GM21529 (cell line): ENCODE measurements around the gene ERVFRD-1.

ENCODE experiments used
- ATAC-seq: cut with Tn5 transposase; IDR thresholded peaks from one replicate; pipeline ENCODE4 v1.9.1; 2021; ENCODE audit not compliant: unreplicated experiment

ERVFRD-1 gene

DNA sequence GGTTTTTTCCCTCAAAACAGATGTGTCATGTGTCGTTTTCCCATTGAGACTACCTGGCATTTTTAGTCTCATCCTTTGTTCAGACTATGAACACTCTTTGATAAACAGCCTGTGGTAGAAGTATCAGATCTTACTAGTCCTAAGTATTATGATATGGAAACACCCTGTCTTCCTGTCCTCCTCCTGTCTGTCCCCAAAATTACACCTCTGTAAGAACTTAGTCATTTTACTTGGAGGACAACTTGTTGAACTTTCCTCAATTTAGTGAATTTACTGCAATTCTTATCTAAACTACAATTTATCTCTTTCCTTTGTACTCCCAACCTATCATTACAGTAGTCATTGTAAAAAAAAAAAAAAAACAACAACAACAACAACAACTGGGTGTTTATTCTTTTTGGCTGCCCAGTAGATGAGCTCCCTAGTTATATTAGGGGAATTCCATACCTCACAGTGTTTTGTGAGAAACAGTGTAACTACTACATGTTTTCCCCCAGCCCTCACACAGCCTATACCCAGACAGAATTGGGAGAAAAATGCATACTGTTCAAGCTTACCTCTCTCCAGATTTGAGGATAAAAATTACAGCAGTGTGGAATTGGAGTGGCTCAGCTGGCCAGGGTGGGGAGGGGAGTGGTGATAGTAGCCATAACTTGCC is 18.5 kb upstream of the ERVFRD-1 start:
- ATAC-seq: no peak

DNA sequence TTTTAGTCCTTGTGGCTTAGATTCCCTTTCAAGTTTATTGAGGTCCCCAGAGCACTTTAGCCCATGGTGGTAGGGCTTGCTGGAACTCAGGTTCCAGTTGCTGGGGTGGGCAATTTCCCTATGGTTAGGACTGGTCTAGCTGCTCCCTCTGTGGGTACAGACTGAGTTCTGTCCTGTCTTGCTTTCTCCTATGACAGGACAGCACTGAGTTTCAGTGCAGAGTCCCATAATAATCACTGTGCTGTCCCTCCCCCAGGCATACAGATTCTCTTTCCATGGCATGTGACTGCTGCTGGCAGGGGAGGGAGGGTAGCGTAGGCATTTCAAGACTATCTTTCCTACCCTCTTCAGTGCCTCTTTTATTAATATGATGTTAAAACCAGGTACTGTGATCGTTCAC is 17.1 kb upstream of the ERVFRD-1 start:
- ATAC-seq: no peak

DNA sequence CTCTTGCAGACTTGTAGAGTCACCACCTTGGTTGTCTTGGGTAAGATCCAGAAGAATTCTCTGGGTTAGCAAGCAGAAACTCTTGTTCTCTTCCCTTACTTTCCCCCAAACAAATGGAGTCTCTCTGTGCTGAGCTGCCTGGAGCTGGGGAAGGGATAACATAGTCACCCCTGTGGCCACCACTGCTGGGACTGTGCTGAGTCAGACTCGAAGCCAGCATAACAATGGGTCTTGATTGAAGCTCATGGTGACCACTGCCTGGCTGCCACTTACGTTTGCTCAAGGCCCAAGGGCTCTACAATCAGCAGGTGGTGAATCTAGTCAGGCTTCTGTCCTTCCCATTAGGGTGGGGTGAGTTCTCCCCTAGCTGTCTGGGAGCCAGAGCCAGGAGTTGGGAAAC is 15.4 kb upstream of the ERVFRD-1 start:
- no peak for ATAC-seq

DNA sequence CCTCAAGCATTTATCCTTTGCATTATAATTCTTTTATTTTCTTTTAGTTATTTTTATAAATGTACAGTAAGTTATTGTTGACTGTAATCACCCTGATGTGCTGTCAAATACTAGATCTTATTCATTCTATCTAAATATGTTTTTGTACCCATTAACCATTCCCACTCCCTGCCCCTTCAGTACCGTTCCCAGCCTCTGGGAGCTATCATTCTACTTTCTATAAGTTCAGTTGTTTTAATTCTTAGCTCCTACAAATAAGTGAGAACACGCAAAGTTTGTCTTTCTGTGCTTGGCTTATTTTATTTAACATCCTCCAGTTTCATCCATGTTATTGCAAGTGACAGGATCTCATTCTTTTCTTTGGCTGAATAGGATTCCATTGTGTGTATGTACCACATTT is 12.5 kb upstream of the ERVFRD-1 start:
- ATAC-seq: no peak

DNA sequence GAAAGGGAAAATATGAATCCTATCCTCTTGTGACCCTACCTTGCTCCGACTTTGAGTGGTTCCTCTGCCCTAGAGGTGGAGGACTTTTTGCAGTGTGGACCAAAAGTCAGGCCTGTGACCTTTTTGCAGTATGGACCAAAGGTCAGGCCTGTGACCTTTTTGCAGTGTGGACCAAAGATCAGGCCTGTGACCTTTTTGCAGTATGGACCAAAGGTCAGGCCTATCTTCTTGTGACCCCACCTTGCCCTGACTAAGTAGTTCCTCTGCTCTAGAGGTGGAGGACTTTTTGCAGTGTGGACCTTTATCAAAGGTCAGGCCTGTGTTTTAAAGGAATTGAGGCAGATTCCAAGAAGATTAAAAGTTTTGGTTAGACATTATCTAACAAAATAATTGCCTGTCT is 10.9 kb upstream of the ERVFRD-1 start:
- no peak for ATAC-seq

DNA sequence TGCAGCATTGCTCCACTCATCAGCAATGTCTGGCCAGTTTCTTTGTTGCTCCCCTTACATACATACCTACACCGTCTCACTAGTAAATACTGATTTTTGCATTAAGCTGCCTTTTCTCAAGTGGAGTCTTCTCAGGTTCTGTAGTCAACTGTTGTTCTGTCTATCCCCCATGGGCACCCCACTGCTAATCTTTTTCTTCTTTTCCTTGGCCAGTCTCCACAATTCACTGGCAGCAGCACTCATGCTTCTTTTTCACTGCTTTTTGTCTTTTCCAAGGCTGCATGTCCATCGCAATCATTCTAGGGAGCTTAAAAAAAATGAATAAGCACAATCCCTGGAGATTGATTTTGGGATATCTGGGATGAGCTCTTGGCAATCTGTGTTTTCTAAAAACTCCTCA is 10.3 kb upstream of the ERVFRD-1 start:
- ATAC-seq: no peak

DNA sequence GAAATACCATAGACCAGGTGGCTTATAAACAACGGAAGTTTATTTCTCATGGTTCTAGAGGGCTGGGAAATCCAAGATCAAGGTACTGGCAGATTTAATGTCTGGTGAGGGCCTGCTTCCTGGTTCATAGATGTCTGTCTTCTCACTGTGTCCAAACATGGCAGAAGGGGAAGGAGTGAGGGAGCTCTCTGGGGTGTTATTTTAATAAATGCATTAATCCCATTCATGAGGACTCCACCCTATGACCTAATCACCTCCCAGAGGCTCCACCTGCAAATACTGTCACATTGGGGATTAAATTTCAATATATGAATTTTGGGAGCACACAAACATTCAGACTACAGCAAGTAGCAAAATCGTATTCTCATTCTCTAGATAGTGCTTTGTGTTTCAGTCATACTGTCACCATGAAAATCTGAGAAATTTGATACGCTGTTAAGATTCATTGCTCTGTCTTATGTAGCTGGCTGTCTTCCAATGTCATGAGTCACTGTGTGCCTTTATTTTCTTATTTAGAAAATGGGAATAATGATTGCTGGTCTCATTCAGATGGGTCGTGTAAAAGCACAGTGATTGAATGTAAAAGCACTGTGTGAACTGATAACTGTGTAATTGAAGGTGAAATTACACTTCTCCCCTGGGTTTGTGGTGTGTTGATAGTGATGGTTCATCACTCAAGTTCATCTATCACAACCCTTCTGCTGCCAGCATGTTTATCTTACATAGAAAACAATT is 8.9 kb upstream of the ERVFRD-1 start:
- ATAC-seq: no peak

DNA sequence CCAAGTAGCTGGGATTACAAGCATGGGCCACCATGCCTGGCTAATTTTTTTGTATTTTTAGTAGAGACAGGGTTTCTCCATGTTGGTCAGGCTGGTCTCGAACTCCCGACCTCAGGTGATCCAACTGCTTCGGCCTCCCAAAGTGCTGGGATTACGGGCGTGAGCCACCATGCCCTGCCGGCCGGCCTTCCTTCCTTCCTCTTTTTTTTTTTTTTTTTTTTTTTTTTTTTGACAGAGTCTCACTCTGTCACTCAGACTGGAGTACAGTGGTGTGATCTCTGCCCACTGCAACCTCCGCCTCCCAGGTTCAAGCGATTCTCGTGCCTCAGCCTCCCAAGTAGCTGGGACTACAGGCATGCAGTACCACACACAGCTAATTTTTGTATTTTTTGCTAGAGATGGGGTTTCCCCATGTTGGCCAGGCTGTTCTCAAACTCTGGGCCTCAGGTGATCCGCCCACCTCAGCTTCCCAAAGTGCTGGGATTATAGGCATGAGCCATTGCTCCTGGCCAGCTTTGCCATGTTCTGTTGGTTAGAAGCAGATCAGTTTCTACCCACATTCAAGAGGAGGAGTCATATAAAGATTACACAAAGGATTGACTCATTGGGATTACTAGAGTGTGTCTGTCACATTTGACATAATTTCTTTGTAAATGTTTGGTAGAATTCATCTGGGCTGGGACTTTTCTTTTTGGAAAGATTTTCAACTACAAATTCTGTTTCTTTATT is 4.4 kb upstream of the ERVFRD-1 start:
- peak; percentile 63 for ATAC-seq

DNA sequence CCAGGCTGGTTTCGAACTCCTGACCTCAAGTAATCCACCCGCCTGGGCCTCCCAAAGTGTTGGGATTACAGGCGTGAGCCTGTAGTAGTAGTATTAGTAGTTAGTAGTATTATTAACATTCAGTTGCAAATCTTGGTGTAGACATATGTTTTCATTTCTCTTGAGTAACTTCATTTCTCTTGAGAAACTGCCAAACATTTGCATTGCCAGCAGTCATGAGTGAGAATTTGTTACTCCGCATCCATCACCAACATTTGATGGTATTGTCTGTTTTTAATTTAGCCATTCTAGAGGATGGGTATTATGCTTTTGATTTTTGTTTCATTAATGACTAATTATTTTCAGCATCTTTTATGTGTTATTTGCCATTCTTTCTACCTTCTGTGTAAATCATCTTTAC is 1.5 kb upstream of the ERVFRD-1 start:
- no peak for ATAC-seq

DNA sequence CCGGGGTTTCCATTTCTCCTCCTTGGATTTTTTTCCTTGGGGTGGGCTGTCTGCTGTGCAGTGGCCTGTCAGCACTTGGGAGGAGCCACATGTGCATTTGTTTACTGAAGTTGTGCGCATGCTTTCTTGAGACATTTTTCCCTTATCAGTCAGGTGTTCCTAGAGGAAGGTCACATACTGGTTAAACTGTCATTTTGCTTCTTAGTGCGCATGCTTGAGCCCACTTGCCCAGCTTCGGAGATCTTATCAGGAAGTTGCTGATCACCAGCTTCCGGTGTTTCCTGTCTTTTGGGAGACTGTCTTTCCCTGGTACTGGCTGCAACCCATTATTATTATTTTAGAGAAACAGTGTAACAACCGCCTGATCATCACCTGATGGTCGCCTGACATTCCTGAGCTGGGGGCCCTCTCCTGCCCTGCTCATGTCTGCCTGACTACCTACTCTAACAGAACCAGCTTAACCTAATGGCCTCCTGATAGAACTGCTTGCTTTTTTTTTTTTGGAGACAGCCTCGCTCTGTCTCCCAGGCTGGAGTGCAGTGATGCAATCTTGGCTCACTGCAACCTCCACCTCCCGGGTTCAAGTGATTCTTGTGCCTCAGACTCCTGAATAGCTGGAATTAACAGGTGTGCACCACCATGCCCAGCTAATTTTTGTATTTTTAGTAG is 378 bp upstream of the ERVFRD-1 start:
- no peak for ATAC-seq

DNA sequence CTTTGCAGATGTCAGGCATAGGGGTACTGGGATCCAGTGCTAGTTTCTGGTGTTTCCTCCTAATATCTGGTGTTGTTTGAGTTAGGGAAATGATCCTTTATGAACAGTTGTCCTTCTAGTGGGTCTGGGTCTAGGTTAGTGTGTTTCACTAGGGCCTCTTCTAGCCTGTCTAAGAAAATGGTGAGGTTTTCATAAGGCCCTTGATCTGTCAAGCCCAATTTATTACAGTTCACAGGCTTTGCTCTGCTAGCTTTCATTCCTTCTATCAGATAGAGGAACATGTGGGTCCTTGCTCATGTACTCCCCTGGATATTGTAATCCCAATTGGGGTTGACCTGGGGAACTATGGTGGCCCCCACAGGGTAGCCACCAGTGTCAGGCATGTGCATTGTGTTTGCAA is 2.8 kb downstream of the ERVFRD-1 start:
- ATAC-seq: no peak

DNA sequence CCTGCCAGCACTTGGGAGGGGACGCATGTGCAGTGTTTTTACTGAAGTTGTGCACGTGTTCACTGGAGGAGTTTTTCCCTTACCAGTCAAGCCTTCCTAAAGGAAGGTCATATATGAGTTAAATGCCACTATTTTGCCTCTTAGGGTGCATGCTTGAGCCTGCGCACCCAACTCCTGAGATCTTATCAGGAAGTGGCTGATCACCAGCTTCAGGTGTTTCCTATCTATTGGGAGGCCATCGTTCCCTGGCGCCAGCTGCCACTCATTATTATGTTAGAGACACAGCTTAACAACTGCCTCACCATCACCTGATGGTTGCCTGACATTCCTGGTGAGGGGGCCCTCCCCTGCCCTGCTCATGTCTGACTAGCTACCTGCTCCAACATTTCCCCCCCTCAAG is 8.5 kb downstream of the ERVFRD-1 start:
- no peak for ATAC-seq

DNA sequence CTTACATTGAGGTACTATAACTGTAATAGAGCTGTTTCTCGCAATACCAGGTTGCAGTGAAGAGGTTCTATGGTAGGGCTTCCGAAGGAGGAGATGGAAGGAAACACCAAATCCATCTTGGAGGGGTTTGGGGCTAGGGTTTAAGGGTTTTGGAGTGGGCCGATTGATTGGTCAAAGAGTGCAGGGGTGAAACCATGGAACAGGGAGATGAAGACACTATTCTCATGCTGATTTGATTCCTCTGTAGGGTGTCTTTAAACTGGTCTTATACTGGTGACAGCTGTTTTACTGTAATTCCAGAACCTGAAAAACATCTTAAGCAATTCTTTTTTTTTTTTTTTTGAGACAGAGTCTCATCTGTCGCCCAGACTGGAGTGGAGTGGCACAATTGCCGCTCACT is 10.1 kb downstream of the ERVFRD-1 start:
- ATAC-seq: no peak

DNA sequence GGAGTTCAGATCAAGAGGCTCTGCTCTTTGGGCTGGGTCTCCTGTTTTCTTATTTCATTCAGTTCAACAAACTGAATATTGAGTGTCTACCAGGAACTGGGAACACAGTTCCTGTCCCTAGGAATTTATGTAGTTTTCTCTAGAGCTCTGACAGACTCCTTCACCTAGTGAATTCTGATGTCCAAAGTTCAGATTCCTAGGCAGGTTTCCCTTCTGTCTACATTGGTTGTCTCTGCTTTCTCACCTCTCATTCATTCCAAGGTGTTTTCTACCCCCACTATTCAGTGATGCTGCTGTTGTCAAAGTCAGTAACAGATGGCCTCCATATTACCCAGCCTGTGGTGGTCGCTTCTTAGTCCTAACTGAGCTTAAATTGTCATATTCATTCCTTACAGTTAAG is 13.5 kb downstream of the ERVFRD-1 start:
- ATAC-seq: no peak

DNA sequence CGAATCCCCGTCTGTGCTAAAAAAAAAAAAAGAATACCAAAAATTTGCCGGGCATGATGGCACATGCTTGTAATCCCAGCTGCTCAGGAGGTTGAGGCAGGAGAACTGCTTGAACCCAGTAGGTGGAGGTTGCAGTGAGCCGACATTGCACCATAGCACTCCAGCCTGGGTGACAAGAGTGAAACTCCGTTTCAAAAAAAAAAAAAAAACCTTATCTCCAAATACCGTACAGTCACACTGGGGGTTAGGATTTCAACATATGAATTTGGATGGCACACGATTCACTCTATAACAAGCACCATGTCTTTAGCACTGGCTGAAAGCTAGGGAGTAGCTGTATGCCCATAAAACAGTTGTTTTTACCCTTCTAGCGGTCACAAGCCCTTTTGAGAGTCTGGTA is 14.0 kb downstream of the ERVFRD-1 start:
- no peak for ATAC-seq

DNA sequence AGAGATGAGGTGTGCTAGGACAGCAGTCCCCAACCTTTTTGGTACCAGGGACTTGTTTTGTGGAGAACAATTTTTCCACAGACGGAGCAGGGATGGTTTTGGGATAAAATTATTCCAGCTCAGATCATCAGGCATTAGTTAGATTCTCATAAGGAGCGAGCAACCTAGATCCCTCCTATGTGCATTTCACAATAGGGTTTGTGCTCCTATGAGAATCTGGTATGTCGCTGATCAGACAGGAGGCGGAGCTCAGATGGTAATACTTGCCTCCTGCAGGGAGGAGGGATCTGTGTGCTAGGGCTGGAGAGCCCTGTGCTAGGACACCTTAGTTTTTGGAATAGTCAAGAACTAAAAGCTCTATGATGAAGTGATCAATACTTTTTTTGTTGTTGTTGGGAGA is 15.4 kb downstream of the ERVFRD-1 start:
- no peak for ATAC-seq

DNA sequence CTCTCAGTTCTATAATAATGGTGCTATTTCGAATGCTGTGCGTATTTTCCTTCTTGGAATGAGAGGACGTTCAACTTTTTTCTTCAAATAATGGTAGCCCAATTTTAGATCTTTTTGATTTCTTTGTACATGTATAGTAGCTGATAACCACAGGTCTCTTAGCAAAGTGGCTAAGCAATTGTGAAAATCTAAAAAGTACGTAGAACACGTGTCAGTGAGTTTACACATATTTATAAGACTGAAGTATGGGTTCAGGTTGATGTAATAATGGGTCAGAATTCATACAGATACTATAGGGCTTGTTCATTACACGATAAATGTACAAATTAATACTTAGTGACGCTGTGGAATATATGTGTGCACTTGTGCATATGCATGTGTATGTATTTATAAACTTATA is 16.6 kb downstream of the ERVFRD-1 start:
- ATAC-seq: no peak

DNA sequence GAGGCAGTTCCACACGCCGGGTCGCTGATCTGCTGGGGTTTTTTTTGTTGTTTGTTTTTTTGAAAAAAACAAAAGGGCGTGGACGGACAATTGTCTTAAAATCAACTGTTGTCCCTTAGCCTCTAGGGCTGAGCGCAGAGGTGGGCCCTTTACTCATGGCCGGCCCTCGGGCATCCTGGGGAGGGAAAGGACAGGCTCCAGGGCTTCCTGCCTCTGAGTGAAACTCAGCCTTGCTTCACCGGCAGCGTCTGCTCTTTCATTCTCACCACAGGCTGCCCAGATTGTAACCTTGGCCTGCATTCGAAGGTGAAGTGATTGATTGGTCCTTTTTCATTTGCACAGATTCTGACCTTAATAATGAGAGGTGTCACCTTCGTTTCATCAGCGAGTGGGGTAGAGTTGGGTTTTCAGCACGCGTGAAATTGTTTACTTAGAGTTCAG is 17.1 kb downstream of the ERVFRD-1 start:
- ATAC-seq: peak; percentile 38

DNA sequence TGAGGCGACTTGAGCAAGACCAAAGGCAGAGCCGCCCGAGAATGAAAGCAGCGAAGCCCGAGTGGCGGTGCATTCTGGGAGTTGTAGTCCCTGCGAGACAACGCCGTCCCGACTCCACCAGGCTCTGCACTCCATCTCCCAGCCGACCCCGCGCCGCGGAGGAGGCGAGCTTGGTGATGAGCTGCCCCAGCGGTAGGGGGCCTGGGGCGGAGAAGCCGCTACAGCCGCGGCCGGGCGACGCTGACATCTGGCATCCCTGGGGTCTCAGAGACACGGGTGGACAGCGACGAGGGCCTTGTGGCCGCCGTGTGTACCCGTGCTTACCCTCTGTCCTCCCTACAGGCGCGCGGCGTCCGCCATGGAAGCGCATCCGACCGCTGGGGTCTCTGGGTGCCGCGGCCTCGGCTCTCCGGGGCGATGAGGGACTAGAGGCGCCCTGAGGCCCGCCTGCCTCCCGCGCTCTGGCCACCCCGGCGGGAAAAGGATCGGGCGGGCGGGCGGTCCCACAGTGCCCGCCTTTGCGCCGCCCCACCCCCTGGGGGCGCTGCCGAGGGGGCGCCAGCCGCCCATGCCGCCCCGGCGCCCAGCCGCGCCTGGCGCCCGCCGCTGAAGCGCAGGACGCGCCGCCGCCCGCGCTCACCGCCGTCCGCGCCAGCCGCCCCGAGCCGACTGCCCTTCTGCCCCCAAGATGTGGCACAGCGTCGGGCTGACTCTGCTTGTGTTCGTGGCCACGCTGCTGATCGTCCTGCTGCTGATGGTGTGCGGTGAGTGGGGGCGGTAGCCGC is 17.7 kb downstream of the ERVFRD-1 start, which contains the start of gene SMIM13:
SMIM13 (plus strand) TSS at position 209 of the 785 bp plus-strand sequence; CDS start at position 689, 480 bp downstream.
- peak; percentile 88 for ATAC-seq

DNA sequence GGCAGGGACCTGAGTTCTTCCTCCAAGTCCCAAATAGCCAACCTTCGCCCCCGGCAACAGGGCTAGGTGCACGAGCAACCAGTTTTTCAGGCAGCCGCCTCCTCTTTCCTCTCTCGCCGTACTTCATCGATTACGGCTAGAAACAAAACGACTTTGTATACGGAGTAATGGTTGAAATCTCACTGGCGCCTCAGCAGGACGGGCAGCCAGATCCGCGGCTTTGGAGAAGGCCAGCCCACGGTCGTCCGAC is 18.2 kb downstream of the ERVFRD-1 start:
- peak; percentile 22 for ATAC-seq
